HepG2 (cell line): ENCODE data around the gene RPH3AL. TPM values are rescaled to one million over a fixed set of nuclear protein-coding genes. Genes with fewer than 3 reads are reported as not detected.

ENCODE experiments used
- ATAC-seq: fragments of 200-7000 bp; cut with Tn5 transposase; 3 replicates; pipeline ENCODE4 v1.9.1; 2020; ENCODE audit warnings: mild to moderate bottlenecking, moderate library complexity
- BruUV-seq: library from RNA; stranded (reverse); fragments of 400-500 nt; replicated peaks from 2 replicates; lab custom pipeline; 2021; lab: Mats Ljungman, UMichigan
- CTCF ChIA-PET: fragments of 300-600 bp; formaldehyde crosslinking; extraction: SDS; loops from one replicate; lab custom pipeline; 2021; ENCODE audit warnings: low total read pairs, inconsistent platforms, low intra/inter-chr PET ratio; lab: Yijun Ruan, JAX
- POLR2A ChIA-PET: fragments of 350-600 bp; sonication (Branson Sonifier 250); formaldehyde crosslinking; loops from one replicate; lab custom pipeline; 2020; ENCODE audit warnings: antibody characterized with exemption, inconsistent platforms; lab: Yijun Ruan, JAX
- DNase-seq: peaks from one replicate; pipeline ENCODE4 v3.0.0-alpha.2; 2015; ENCODE audit warnings: low spot score
- FAIRE-seq: peaks from 3 replicates; lab custom pipeline; 2011; peaks lifted over from hg19 to GRCh38; lab: Jason Lieb, UNC
- H2AFZ ChIP-seq: one replicate; pipeline ENCODE4 v1.6.1; 2011; ENCODE audit warnings: low read length, inconsistent platforms
- H3K27ac ChIP-seq: fragments of 300-600 bp; 3 replicates; pipeline ENCODE4 v1.8.0; 2011; ENCODE audit warnings: mixed run types, mild to moderate bottlenecking, mixed read lengths, low read length, inconsistent platforms; ENCODE audit not compliant: insufficient read depth; ENCODE audit errors: extremely low read length
- H3K27me3 ChIP-seq, 2 experiments: fragments of 200-600 bp in 1 of 2; 2 replicates in 1 of 2; 3 replicates in 1 of 2; pipeline versions ENCODE4 v1.6.0 to v1.8.0; 2011; ENCODE audit warnings: low read length in 2 of 2, mild to moderate bottlenecking in 2 of 2, moderate library complexity in 2 of 2, inconsistent platforms in 1 of 2; ENCODE audit not compliant: insufficient read depth in 2 of 2, control insufficient read depth in 1 of 2
- H3K36me3 ChIP-seq, 2 experiments: fragments of 200-600 bp in 1 of 2; replicated peaks in 1 of 2; 2 replicates in 1 of 2; 3 replicates in 1 of 2; pipeline versions ENCODE4 v1.5.1 to v1.8.0; 2011; ENCODE audit warnings: low read length in 2 of 2, inconsistent platforms in 1 of 2; ENCODE audit not compliant: insufficient read depth in 2 of 2, control insufficient read depth in 1 of 2
- H3K4me1 ChIP-seq: 2 replicates; pipeline ENCODE4 v1.5.1; 2012; ENCODE audit warnings: low read length, inconsistent platforms; ENCODE audit not compliant: insufficient read depth
- H3K4me2 ChIP-seq: 2 replicates; pipeline ENCODE4 v1.6.0; 2011; ENCODE audit warnings: low read depth, low read length, inconsistent platforms
- H3K4me3 ChIP-seq, 3 experiments: fragments of 200-600 bp in 1 of 3; sonication (generic), shearing (Covaris generic) in 1 of 3; replicated peaks in 1 of 3; 2 replicates each; pipeline ENCODE4 v1.5.1; 2011 to 2016; ENCODE audit warnings: low read length in 3 of 3, inconsistent platforms in 2 of 3, low read depth in 2 of 3, mild to moderate bottlenecking in 2 of 3, control low read depth in 1 of 3, mixed read lengths in 1 of 3; ENCODE audit not compliant: insufficient read depth in 1 of 3
- H3K79me2 ChIP-seq: one replicate; pipeline ENCODE4 v1.6.1; 2011; ENCODE audit warnings: low read length, inconsistent platforms; ENCODE audit not compliant: insufficient read depth
- H3K9ac ChIP-seq: 2 replicates; pipeline ENCODE4 v1.6.0; 2011; ENCODE audit warnings: mild to moderate bottlenecking, low read depth, low read length, inconsistent platforms; ENCODE audit not compliant: insufficient read depth
- H3K9me3 ChIP-seq: 2 replicates; pipeline ENCODE4 v1.5.1; 2012; ENCODE audit warnings: mild to moderate bottlenecking, low read length
- H4K20me1 ChIP-seq: 2 replicates; pipeline ENCODE4 v1.6.0; 2011; ENCODE audit warnings: inconsistent platforms, mild to moderate bottlenecking, low read length, moderate library complexity; ENCODE audit not compliant: insufficient read depth
- ATM ChIP-seq: fragments of 450-650 bp; IDR thresholded peaks from 2 replicates; pipeline ENCODE4 v1.7.1; 2017; ENCODE audit warnings: mild to moderate bottlenecking, borderline replicate concordance
- GFI1 ChIP-seq: sonication (generic); formaldehyde crosslinking; IDR thresholded peaks from 2 replicates; pipeline ENCODE4 v1.5.0; 2020; ENCODE audit warnings: missing genetic modification reagents, mild to moderate bottlenecking, borderline replicate concordance
- HOXA3 ChIP-seq: sonication (generic); formaldehyde crosslinking; IDR thresholded peaks from 2 replicates; pipeline ENCODE4 v1.5.0; 2020; ENCODE audit warnings: missing genetic modification reagents
- PCBP2 ChIP-seq: fragments of 200-400 bp; formaldehyde crosslinking; optimal IDR thresholded peaks from 2 replicates; pipeline ENCODE3; 2018; ENCODE audit warnings: low read length, low read depth; ENCODE audit not compliant: poor library complexity, severe bottlenecking
- POLR2AphosphoS2 ChIP-seq: IDR thresholded peaks from 2 replicates; pipeline ENCODE4 v1.6.1; 2011; ENCODE audit warnings: low read depth, low read length, improper control_type of control experiment
- PREB ChIP-seq: sonication (generic); formaldehyde crosslinking; IDR thresholded peaks from 2 replicates; pipeline ENCODE4 v1.4.0; 2020; ENCODE audit warnings: missing genetic modification reagents
- ZNF136 ChIP-seq: sonication (generic); formaldehyde crosslinking; IDR thresholded peaks from 2 replicates; pipeline ENCODE4 v1.8.1; 2022; ENCODE audit warnings: low read depth, mild to moderate bottlenecking, moderate library complexity, missing genetic modification reagents
- ZNF883 ChIP-seq: sonication (generic); formaldehyde crosslinking; IDR thresholded peaks from 2 replicates; pipeline ENCODE4 v1.5.1; 2020; ENCODE audit warnings: mild to moderate bottlenecking, missing genetic modification reagents; ENCODE audit errors: not compliant biosample characterization
- ZSCAN20 ChIP-seq: sonication (generic); formaldehyde crosslinking; IDR thresholded peaks from 2 replicates; pipeline ENCODE4 v1.4.0; 2020; ENCODE audit warnings: missing genetic modification reagents, mild to moderate bottlenecking, borderline replicate concordance
- WGBS: methylation state at CpG from one replicate; pipeline ENCODE4 v1.1.6; 2017; ENCODE audit warnings: low lambda C conversion rate; 5-methylcytosine and 5-hydroxymethylcytosine counted together
- in situ Hi-C: cut with HindIII; loops from 2 replicates; pipeline ENCODE4 v1.10.0; 2017; ENCODE audit warnings: low pct_unique_long_range_greater_than_20kb; ENCODE audit not compliant: extremely low pct_ligation_motif_present
- intact Hi-C: fragments of 100-400 bp; cut with micrococcal nuclease; formaldehyde crosslinking; loops from one replicate; pipeline ENCODE4 v1.10.0; 2022; ENCODE audit not compliant: unreplicated experiment
- polyA plus RNA-seq, 8 experiments: library from polyadenylated mRNA; depleted of rRNA in 3 of 8; stranded (reverse) in 7 of 8; unstranded in 1 of 8; fragments of >200 nt; fragmentation: Illumina TruSeq in 4 of 8; extraction: Trizol in 4 of 8; gene quantifications; 2 replicates each; pipeline versions ENCODE4 v1.2.1 to v1.2.3, GENCODE V29; 2011 to 2016; ENCODE audit warnings: low read depth in 4 of 8, missing spikeins in 1 of 8, mixed read lengths in 1 of 8; ENCODE audit not compliant: insufficient read depth in 1 of 8
- total RNA-seq, 5 experiments: library from RNA; depleted of rRNA; stranded (reverse); fragments of >200 nt; fragmentation: Illumina TruSeq; extraction: Trizol; gene quantifications; 2 replicates each; pipeline ENCODE4 v1.2.3, GENCODE V29; 2016; ENCODE audit warnings: low read depth in 1 of 5

RPH3AL gene
- total and polyA plus RNA-seq, 2 of the 13 experiments (the other 11 are each of a cell fraction or from before 2014, with no cell fraction given), result 7.8 to 16.4 TPM

- no peaks in the 10 kb centered on the region for H4K20me1 ChIP-seq
- no peak for FAIRE-seq
- no peak overlapping the region for H3K27ac ChIP-seq
- intact Hi-C loops, result no loop called here
- TF ChIP-seq PREB (no peak), ZNF136 (CRISPR knock-in tag) (no peak), POLR2AphosphoS2 (no peak), ATM (no peak), PCBP2 (no peak), ZNF883 (CRISPR knock-in tag) (no peak), ZSCAN20 (no peak), GFI1 (CRISPR knock-in tag) (no peak), HOXA3 (no peak)
- CTCF ChIA-PET, result no interaction called here
- H3K4me2 ChIP-seq, result no peak overlapping the region
- WGBS, result 90% methylated on average over 18 of the region's 29 CpGs
- no peak overlapping the region for H3K9ac ChIP-seq
- H3K79me2 ChIP-seq, result no peaks in the 10 kb centered on the region
- H3K27me3 ChIP-seq, result no peaks in the 10 kb centered on the region
- in situ Hi-C loops, result no loop called here
- no TSS peak for BruUV-seq
- H3K9me3 ChIP-seq, result no peaks in the 10 kb centered on the region
- DNase-seq, result no peak
- H3K4me1 ChIP-seq, result no peaks in the 10 kb centered on the region
- POLR2A ChIA-PET, result no interaction called here
- H3K36me3 ChIP-seq, result peaks cover 0 to 9% of the 10 kb centered on the region in 2 experiments; a peak in 2 of 5 replicates
- no peak overlapping the region for H3K4me3 ChIP-seq
- no peak overlapping the region for H2AFZ ChIP-seq
- no peak for ATAC-seq
Measured at GRCh38 chr17:253091-253846, 99.3 kb downstream of the RPH3AL start.
